HG02970 (cell line): ENCODE results near the gene PACRG.

ENCODE experiments used
- ATAC-seq: cut with Tn5 transposase; IDR thresholded peaks from one replicate; pipeline ENCODE4 v1.9.1; 2021; ENCODE audit warnings: mild to moderate bottlenecking, moderate library complexity, moderate number of reproducible peaks; ENCODE audit not compliant: unreplicated experiment, low FRiP score

The PACRG gene

GRCh38 chr6:163356324-163356723, 628.5 kb downstream of the PACRG start:
- no peak for ATAC-seq

- no peak for ATAC-seq
These were observed 629.0 kb downstream of the PACRG start for GRCh38 chr6:163356743-163357142.

- no peak for ATAC-seq
These were observed 636.9 kb downstream of the PACRG start for GRCh38 chr6:163364641-163365040.
